ENCODE data around the gene UGT1A6. TPM values are rescaled to one million over a fixed set of nuclear protein-coding genes. Genes with fewer than 3 reads are reported as not detected.
"Not testable (repeated sequence)": the region's sequence is repeated elsewhere in the genome, so short reads cannot be mapped to it uniquely, and the experiment has no call there.

The UGT1A6 gene
- total RNA-seq, 2 donors from 2014 or later = 6.4 to 10.2 TPM

DNA sequence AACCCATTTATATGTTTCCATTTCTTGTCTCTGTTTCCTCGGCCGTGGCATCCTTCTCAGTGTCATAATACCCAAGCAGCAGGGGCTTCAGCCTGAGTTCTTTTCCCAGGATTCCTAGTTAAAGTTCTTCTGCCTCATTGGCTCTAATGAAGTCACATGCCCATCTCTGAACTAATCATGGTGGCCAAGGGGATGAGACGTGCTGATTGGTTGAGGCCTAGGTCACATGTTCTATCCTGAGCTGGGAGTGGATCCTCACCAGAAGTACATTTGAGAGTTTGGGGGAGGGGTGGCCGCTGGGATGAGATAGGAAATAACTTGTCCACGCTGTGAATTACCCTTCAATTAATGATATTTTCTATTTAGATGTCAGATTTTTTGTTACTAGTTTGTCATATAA lies 16.3 kb downstream of the UGT1A6 start:
- DNase-seq = no peak
- intact Hi-C loops (cut with DNase I, micrococcal nuclease) = no loop called here
- no peak for ATAC-seq

DNA sequence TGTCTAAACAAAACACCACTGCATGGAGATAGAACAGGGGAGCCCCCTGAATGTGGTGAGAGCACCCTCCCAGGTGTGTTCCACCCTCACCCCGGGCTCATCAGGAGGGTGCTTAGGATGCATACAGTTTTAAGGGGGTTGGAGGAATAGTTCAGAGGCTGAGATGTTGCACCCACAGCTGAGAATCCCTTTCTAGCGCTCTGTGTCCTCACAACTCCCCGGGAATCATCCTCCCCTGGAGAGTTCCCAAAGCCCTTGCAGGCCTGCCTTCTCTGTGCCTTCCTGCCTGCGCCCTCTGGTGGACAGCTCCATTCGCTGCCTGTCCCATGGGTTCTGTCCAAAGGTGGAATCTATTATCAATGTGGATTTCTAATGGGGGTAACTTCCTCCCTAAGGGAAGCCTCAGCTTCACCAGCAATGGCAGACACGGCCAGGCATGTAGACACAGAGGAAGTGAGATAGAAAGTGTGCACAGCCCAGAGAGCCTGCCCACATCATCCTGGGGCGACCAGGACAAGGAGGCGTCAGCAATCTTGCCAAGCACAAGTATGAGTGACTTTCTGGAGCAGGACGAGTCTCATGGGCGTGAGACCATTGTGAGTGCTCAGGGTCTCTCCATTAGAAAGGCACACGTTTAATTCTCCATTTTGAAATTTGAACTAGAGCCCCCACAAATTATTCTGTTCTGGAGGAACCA lies 18.8 kb downstream of the UGT1A6 start:
- peak; percentile 73 to 89 for DNase-seq
- intact Hi-C loops (cut with DNase I, micrococcal nuclease) = no loop called here
- ATAC-seq = peak; percentile 97

DNA sequence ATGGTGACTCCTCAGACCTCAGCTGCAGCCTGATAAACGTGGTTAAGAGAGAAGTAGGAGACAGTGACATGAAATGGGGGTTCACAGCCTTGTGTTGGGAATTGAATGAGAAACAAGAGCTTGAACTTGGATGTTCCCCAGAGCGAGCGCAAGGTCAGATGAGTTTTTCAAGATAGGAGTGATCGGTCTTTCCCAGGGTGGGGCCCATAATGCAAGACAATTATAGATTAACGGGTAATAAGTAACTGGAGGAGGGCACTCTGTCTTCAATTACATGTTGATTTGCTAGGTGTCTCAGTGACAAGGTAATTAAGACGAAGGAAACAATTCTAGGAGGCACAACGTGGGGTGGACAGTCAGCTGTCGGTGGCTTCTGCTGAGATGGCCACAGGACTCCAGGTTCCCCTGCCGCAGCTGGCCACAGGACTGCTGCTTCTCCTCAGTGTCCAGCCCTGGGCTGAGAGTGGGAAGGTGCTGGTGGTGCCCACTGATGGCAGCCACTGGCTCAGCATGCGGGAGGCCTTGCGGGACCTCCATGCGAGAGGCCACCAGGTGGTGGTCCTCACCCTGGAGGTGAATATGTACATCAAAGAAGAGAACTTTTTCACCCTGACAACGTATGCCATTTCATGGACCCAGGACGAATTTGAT lies 20.0 kb downstream of the UGT1A6 start, which contains the start of gene UGT1A5:
Gene UGT1A5 (plus strand): TSS at position 297 of the 651 bp plus-strand sequence. CDS start 85 bp downstream, at position 382.
- DNase-seq = no peak
- ATAC-seq = peak; percentile 27
- intact Hi-C loops (cut with DNase I, micrococcal nuclease) = no loop called here

DNA sequence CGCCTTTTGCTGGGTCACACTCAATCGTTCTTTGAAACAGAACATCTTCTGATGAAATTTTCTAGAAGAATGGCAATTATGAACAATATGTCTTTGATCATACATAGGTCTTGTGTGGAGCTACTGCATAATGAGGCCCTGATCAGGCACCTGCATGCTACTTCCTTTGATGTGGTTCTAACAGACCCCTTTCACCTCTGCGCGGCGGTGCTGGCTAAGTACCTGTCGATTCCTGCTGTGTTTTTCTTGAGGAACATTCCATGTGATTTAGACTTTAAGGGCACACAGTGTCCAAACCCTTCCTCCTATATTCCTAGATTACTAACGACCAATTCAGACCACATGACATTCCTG lies 20.5 kb downstream of the UGT1A6 start:
- DNase-seq = no peak
- ATAC-seq = no peak
- intact Hi-C loops (cut with DNase I, micrococcal nuclease) = no loop called here

- DNase-seq (no peak), ATAC-seq (no peak)
- intact Hi-C loops (cut with DNase I, micrococcal nuclease) = no loop called here
Observed at GRCh38 chr2:233714121-233714520, 21.4 kb downstream of the UGT1A6 start.

GRCh38 chr2:233718552-233718951 lies 25.9 kb downstream of the UGT1A6 start, which contains the start of gene UGT1A4:
UGT1A4 (plus strand) TSS chr2:233718736; CDS start chr2:233718821, 85 bp downstream.
- DNase-seq = no peak
- ATAC-seq = no peak
- intact Hi-C loops (cut with DNase I, micrococcal nuclease) = no loop called here

GRCh38 chr2:233728723-233729301 lies 36.1 kb downstream of the UGT1A6 start, which contains the start of gene UGT1A3:
UGT1A3 (plus strand) TSS chr2:233729042; CDS start chr2:233729127, 85 bp downstream.
- no peak for DNase-seq
- ATAC-seq = peak; percentile 38
- intact Hi-C loops (cut with DNase I, micrococcal nuclease) = no loop called here

DNA sequence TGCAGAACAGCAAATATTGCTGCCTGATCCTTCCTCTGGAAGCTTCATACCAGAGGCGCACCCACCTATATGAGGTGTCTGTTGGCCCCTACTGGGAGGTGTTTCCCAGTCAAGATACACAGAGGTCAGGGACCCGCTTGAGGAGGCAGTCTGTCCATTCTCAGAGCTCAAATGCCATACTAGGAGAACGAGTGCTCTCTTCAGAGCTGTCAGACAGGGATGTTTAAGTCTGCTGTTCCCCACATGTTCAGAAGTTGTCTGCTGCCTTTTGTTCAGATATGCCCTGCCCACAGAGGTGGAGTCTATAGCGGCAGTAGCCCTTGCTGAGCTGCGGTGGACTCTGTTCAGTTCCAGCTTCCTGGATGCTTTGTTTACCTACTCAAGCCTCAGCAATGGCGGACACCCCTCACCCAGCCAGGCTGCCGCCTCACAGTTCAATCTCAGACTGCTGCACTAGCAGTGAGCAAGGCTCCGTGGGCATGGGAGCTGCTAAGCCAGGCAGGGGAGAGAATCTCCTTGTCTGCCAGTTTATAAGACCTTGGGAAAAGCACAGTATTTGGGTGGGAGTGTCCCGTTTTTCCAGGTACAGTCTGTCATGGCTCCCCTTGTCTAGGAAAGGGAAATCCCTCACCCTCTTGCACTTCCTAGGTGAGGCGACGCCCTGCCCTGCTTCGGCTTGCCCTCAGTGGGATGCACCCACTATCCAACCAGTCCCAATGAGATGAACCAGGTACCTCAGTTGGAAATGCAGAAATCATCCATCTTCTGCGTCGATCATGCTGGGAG lies 44.4 kb downstream of the UGT1A6 start:
- DNase-seq; intact Hi-C loops (cut with DNase I, micrococcal nuclease): not testable (repeated sequence)
- peak; percentile 56 for ATAC-seq

GRCh38 chr2:233740870-233741269 lies 48.2 kb downstream of the UGT1A6 start:
- no peak for DNase-seq
- peak; percentile 58 for ATAC-seq
- intact Hi-C loops (cut with DNase I, micrococcal nuclease) = no loop called here

DNA sequence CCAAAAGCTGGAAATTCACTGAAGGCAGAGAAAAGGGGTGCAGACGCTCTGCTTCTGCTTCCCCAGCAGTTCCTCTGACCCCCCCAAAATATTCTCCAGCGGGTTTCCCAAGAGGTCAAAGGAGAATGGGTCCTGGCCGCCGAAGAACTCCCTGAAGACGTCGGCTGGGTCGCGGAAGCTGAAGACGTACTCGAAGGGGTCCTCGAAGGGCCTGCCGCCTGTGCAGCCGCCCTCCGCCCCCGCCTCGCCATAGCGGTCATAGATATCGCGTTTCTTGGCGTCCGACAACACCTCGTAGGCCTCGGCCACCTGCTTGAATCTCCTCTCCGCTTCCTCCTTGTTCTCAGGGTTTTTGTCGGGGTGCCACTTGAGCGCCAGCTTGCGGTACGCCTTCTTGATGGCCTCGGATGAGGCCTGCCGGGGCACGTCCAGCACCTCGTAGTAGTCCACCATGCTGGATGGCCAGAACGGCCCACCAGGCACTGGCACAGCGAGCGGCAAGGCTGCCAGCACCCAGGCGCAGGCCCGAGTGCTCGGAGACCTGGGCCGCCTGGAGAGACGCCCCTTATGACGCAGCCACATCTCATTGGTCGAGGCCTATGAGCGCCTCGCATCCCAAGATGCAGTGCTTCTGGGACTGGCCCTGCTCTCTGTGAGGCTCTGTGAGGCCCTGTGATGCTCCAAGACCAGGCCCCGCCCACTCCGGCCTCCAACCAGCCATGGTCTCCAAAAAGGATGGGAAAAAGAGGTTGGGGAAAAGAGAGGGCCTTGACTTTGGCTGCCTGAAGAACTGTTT lies 51.0 kb downstream of the UGT1A6 start:
- ATAC-seq (no peak), DNase-seq (no peak)
- intact Hi-C loops (cut with DNase I, micrococcal nuclease) = no loop called here

- intact Hi-C loops (cut with DNase I, micrococcal nuclease) = no loop called here
- peak; percentile 50 for ATAC-seq
- no peak for DNase-seq
Observed at GRCh38 chr2:233745073-233745755, 52.5 kb downstream of the UGT1A6 start.

DNA sequence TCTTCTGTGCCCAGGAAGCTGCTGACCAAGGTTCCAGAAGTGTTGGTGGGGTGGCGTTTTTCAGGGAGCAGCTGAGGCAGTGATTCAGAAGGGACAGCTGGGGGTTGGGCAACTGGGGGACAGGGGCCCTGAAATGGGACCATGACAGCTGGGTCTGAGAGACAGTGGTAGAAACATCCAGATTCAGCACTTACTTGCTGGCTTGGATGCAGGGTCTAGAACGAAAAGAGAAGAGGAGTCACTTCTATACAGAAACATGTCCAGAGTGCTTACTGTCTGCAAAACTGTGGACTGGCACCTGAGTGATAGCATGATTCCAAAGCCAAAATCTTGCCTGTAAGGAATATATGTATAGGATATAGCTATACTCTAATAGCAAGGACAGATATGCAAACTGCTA lies 53.1 kb downstream of the UGT1A6 start:
- ATAC-seq; intact Hi-C loops (cut with DNase I, micrococcal nuclease); DNase-seq: not testable (repeated sequence)

- DNase-seq (no peak), ATAC-seq (no peak)
- intact Hi-C loops (cut with DNase I, micrococcal nuclease) = no loop called here
Observed at GRCh38 chr2:233746475-233747282, 54.0 kb downstream of the UGT1A6 start.

- no peak for ATAC-seq
- intact Hi-C loops (cut with DNase I, micrococcal nuclease) = no loop called here
- no peak for DNase-seq
Observed at GRCh38 chr2:233747283-233747544, 54.5 kb downstream of the UGT1A6 start.

GRCh38 chr2:233750689-233751088 lies 58.0 kb downstream of the UGT1A6 start:
- DNase-seq; ATAC-seq; intact Hi-C loops (cut with DNase I, micrococcal nuclease): not testable (repeated sequence)

- DNase-seq; intact Hi-C loops (cut with DNase I, micrococcal nuclease): not testable (repeated sequence)
- peak; percentile 52 for ATAC-seq
Observed at GRCh38 chr2:233751212-233752009, 58.7 kb downstream of the UGT1A6 start.
